ENCODE results near the gene DIP2B.
A peak's percentile ranks its signal among the peaks of the same experiment; 100 is the strongest.

DIP2B gene

GRCh38 chr12:50686406-50686805 is 181.6 kb downstream of the DIP2B start:
- DNase-seq, result no peak

- no peak for DNase-seq
These were observed 182.2 kb downstream of the DIP2B start for GRCh38 chr12:50686976-50687375.

DNA sequence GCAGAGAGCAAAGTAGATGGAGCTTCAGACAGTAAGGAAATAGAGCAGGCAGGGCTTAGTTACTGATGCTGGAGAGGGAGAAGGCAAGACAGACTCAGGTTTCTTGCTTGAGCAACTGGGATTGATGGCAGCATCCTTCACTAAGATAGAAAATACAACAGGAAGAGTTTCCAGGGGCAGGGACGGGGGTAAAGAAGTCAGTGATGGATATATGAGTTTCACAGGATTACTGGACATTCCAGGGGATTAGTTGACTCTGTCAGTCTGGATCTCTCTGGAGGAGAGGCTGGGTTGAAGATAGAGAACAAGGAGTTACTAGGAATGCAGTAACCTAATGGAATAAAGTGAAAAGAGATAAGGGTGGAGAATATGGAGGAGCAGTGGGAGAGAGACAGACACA is 184.7 kb downstream of the DIP2B start:
- DNase-seq, result no peak

- no peak for DNase-seq
These were observed 186.1 kb downstream of the DIP2B start for GRCh38 chr12:50690925-50691324.

GRCh38 chr12:50695961-50696360 is 191.2 kb downstream of the DIP2B start:
- peak; percentile 60 for DNase-seq

- DNase-seq, result no peak
These were observed 192.1 kb downstream of the DIP2B start for GRCh38 chr12:50696931-50697330.

GRCh38 chr12:50699154-50699553 is 194.4 kb downstream of the DIP2B start:
- no peak for DNase-seq

DNA sequence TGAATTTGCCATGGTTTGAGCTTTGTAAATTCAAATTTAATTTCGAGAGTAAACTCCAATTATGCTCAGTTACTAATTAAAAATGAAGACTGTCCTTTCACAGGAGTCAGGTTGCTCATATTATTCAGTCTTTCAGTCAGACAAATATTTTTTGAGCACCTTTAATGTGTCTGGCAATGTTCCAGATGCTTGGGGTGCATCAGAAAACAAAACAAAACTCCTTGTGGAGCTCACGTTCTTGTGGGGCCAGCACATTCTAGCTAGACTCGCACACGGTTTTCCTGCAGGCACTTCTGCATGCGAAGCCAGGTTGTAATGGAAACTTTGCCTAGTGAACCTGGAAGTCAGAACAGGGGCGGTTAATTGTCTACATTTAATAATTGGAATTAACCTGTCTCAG is 195.2 kb downstream of the DIP2B start:
- no peak for DNase-seq

DNA sequence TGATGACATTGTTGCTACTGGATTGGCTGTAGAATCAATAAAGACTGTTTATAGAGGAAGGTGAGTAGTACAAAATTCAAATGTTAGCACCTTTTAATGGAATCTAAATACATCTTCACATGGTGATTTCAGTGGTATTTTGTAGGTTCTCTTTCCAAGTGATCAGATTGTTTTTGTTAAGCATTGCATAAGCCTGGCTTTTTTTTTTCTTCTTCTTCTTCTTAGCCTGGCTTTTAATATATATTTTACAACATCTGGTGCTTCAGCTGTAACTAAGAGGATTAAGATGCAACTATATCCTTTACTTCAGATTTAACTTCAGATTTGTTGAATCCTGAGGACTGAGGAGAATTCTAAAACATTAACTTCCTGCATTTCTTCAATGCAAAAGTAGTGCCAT is 201.8 kb downstream of the DIP2B start:
- DNase-seq, result no peak

DNA sequence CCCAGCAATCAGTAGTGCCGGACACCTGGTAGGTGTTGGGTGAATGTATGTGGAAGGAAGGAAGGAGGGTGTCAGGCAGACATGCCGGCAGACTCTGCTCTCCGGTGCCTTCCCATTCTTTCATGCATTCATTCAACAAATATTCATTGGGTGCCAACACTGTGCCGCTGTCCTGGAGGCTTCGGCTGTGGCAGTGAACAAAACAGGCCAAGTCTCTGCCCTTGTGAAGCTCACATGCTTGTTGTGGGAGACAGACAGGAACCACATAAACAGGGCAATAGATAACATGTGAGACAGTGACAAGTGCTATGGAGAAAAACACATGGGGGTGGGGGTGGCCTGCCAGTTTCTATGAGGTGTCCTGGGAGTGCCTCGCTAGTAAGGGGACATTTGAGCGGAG is 202.6 kb downstream of the DIP2B start:
- no peak for DNase-seq

DNA sequence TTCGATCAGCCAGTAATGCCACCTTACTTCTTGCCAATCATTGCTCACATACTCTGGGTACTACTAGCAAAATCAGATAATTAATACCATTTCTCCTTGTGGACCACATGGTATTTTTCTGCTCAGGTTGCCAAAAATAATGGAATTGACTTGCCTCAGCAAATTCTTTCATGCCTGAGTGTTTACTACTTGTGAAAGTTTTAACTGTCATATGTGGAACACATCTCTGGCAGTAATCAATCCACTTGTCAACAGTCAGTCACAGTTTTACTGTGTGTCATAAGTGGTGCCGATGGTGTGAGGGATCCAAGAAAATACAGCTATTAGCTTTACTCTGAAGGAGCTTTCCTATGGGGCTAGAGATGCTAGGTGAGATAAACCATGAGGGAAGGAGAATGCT is 203.8 kb downstream of the DIP2B start:
- DNase-seq, result no peak

- no peak for DNase-seq
These were observed 206.3 kb downstream of the DIP2B start for GRCh38 chr12:50711121-50711520.

- no peak for DNase-seq
These were observed 210.4 kb downstream of the DIP2B start for GRCh38 chr12:50715174-50715573.

GRCh38 chr12:50718760-50719159 is 214.0 kb downstream of the DIP2B start:
- no peak for DNase-seq

- DNase-seq, result no peak
These were observed 215.3 kb downstream of the DIP2B start for GRCh38 chr12:50720085-50720484.

DNA sequence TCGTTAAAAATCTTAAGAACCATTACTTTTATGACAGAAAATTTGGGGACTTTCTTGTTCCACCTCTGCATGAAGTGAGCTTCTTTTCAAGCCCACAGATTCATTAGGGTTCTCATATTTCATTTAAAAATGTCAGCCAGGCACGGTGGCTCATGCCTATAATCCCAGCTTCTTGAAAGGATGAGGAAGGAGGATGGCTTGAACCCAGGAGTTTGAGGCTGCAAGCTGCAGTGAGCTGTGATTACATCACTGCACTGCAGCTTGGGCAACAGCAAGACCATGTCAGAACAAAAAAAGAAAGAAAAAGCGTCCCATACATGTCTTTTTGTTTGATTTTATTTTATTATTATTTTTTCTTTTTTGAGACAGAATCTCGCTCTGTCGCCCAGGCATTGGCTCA is 215.7 kb downstream of the DIP2B start:
- no peak for DNase-seq

- no peak for DNase-seq
These were observed 219.1 kb downstream of the DIP2B start for GRCh38 chr12:50723865-50724264.

DNA sequence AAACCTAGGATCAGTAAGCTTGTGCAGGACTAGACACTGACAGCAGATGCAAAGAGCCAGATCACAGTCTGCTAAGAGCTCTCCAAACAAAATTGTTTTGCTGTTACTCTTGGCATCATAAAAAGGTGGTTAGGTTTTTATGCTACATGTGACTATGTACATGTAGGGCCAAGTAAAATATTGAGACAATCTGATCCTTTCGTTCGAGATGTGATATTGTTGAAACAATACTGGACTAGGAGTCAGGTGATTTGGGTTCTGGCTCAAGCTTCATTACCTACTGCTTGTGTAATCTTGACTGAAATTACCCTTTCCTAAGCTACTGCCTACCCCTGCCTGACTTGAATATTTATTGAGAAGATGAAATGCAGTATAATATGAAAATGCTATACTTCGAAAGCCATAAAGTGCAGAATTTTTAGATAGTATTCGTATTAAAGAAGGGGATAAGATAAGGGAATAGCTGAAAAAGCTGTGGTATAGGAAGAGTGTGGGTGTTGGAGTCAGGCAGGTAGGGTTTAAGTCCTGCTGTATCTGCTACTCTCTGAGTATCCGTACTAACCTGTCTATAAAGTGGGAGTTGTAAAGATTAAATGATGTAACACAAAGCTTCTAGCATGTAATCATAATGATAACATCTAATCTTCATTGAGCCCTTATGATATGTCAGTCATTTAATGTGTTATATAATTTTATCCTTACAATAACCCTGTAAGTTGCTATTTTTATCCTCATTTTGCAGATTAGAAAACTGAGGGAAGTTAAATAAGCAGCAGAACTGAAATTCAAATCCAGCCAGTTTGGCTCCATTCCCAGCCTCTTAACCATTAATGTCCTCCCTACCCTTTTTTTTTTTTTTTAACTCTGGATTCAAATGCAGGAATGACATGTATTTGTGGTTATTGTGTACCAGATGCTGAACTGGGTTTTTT is 220.5 kb downstream of the DIP2B start:
- no peak for DNase-seq

DNA sequence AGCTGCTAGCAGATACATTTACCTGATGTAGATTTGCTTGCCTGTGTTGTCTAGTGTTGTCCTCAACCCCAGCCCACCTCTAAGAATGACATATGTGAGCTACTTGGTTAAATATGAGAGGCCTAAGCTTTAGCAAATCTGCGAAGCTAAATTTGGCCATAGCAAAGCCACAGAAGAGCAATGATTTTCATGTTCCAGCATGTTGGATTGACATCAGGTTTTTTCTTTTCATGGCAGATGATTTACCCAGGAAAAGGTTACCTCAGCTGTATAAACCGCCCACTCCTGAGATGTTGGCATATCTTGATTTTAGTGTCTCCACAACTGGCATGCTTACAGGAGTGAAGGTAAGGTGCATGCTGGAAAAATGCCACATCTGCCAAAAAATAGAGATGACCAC is 222.7 kb downstream of the DIP2B start:
- DNase-seq, result no peak

- no peak for DNase-seq
These were observed 223.6 kb downstream of the DIP2B start for GRCh38 chr12:50728417-50728816.

DNA sequence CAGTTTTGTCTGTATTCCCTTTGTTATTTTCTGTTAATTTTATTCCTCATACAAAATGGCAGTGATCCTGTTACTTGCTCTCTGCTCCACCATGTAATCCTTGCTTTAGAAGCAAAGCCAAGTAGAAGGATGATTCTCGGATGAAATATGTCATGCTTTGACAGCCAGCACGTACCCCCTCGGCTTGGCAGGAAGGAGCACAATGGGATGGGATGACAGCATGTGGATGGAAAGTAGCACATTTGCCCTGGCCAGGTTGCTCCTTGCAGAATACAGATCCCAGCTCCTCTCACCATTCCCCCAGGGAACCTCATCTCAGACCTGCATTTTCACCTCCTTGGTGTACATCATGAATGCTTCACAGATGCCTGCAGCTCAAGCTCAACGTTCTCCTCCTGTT is 224.1 kb downstream of the DIP2B start:
- no peak for DNase-seq

DNA sequence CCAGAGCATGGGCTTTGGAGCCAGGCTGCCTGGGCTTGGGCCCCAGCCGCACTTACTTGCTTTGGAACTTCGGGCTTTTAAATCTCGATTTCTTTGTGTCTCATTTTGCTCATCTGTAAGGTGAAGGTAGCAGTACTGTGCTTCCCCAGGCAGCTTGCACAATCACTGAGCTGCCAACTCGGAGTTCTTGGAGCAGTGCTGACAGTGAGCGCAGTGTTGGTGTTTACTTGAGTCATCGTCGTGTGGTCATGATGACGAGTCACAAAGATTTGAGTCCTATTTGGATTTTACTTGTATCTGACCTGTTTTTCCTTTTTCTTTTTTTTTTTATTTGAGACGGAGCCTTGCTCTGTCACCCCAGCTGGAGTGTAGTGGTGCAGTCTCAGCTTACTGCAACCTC is 227.8 kb downstream of the DIP2B start:
- no peak for DNase-seq

GRCh38 chr12:50733706-50734105 is 228.9 kb downstream of the DIP2B start:
- DNase-seq, result no peak

GRCh38 chr12:50734409-50735263 is 229.9 kb downstream of the DIP2B start:
- DNase-seq, result peak; percentile 65
